ENCODE results near the gene HOXA10. TPM values are rescaled to one million over a fixed set of nuclear protein-coding genes. Genes with fewer than 3 reads are reported as not detected.

Gene HOXA10
- total RNA-seq, 1 experiment from 2014 or later, result not detected

DNA sequence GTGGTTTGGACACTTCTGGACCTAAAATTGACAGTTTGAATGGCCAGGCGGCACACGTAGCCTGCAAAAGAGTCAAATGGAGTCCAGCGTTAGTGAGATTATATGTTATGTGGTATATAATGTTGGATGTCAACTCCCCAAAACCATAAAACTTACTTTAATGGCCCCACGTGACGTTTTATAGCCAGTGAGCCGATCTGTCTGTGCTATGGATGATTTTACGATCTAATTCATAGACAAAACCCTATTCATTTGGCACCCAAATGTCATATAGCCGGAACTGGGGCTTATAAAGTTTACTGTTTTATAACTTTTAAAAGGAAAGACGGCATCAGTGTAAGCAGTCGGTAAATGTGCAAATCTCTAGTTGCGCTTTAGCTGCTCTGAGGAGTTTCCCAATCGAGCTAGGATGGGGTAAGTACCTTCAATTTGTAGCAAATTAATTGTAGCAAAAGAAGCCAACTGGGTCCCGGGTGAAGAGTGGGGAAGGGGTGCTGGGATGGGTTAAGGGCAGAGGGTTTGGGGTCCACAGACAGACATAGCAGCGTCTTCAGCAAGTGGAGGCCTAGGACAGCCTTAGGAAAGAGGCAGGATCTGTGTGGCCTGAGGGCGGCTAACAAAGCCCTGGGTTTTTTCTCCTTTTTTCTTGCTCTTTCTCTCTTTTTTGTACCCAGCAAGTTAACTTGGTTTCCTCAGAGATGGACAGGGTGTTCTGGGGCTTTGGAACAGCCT lies 33.8 kb downstream of the HOXA10 start:
- no peak overlapping the region for H3K4me2 ChIP-seq
- DNase-seq, result no peak
- H3K36me3 ChIP-seq (ENCODE audit: low read depth), result no peaks in the 10 kb centered on the region
- no peaks in the 10 kb centered on the region for H3K27me3 ChIP-seq (ENCODE audit: insufficient read depth, low read depth)
- no peaks in the 10 kb centered on the region for H3K79me2 ChIP-seq (ENCODE audit: low read depth)
- TF ChIP-seq, protein P1, sequence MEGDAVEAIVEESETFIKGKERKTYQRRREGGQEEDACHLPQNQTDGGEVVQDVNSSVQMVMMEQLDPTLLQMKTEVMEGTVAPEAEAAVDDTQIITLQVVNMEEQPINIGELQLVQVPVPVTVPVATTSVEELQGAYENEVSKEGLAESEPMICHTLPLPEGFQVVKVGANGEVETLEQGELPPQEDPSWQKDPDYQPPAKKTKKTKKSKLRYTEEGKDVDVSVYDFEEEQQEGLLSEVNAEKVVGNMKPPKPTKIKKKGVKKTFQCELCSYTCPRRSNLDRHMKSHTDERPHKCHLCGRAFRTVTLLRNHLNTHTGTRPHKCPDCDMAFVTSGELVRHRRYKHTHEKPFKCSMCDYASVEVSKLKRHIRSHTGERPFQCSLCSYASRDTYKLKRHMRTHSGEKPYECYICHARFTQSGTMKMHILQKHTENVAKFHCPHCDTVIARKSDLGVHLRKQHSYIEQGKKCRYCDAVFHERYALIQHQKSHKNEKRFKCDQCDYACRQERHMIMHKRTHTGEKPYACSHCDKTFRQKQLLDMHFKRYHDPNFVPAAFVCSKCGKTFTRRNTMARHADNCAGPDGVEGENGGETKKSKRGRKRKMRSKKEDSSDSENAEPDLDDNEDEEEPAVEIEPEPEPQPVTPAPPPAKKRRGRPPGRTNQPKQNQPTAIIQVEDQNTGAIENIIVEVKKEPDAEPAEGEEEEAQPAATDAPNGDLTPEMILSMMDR (conservative IDR thresholded peaks at IDR 0.05), result no peak
- no peak for TF ChIP-seq EZH2 (IDR thresholded peaks at IDR 0.05; ENCODE audit: low read depth)
- H3K27ac ChIP-seq, result no peak overlapping the region
- no peaks in the 10 kb centered on the region for H3K9me2 ChIP-seq (ENCODE audit: insufficient read depth)
- no peak overlapping the region for H2AFZ ChIP-seq
- no peaks in the 10 kb centered on the region for H4K20me1 ChIP-seq (ENCODE audit: insufficient read depth)
- H3K9me3 ChIP-seq (ENCODE audit: insufficient read depth, low read depth), result no peaks in the 10 kb centered on the region
- peaks cover 10% of the 10 kb centered on the region for H3F3A ChIP-seq (ENCODE audit: insufficient read depth, low read depth)
- BruUV-seq (replicated peaks), result no TSS peak
- ChIA-PET POLR2A (ENCODE audit: unreplicated experiment) (no interaction called here), CTCF (no interaction called here)
- no peak overlapping the region for H3K4me3 ChIP-seq
- H3K4me1 ChIP-seq (replicated peaks; ENCODE audit: insufficient read depth), result peaks cover 21% of the 10 kb centered on the region
- intact Hi-C loops (cut with micrococcal nuclease; ENCODE audit: unreplicated experiment), result no loop called here

DNA sequence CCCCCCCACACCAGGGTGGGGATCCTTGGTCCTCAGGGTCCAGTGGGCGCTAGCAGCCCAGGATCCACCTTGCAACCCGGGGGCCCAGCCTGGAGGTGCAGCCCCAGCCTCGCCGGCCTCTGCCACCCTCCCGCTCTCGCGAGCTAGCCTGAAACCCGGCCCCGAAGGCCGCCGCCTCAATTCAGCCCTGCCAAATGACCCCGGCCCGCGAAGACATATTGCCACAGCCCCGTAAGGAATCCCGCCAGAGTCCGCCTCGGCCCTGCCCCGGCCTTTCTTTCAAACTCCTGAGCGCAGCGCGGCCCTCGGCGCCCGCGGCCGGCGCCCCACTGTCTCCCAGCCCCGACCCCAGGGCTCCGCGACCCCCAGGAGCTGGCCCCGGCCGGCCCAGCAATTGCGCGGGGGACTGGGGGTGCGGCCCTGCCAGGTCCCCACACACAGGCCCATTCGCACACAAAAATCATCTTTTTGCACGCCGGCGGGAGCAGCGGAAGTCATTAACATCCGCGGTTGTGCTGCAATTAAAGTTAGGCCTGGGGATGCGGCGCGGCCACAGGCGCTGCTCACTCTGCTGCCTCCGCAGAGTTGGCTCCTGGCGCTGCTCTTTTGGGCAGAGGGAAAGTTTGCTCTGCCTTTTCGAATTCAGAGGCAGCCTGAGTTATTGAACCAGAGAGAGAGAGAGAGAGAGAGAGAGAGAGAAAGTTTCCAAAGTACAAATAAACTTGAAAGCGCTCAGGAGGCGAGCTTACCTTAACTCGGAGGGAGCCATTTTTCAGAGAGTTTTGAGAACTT lies 34.6 kb downstream of the HOXA10 start:
- Histone ChIP-seq H3F3A (ENCODE audit: insufficient read depth, low read depth) (peaks cover 17% of the 10 kb centered on the region), H3K36me3 (ENCODE audit: low read depth) (no peaks in the 10 kb centered on the region), H3K79me2 (ENCODE audit: low read depth) (no peaks in the 10 kb centered on the region), H3K4me3 (no peak overlapping the region), H2AFZ (no peak overlapping the region), H3K9me2 (ENCODE audit: insufficient read depth) (no peaks in the 10 kb centered on the region), H4K20me1 (ENCODE audit: insufficient read depth) (no peaks in the 10 kb centered on the region), H3K9me3 (ENCODE audit: insufficient read depth, low read depth) (no peaks in the 10 kb centered on the region), H3K27ac (no peak overlapping the region), H3K4me2 (no peak overlapping the region), H3K27me3 (ENCODE audit: insufficient read depth, low read depth) (no peaks in the 10 kb centered on the region), H3K4me1 (replicated peaks; ENCODE audit: insufficient read depth) (peaks cover 29% of the 10 kb centered on the region)
- no peak for TF ChIP-seq EZH2 (IDR thresholded peaks at IDR 0.05; ENCODE audit: low read depth)
- TF ChIP-seq, protein P1 (conservative IDR thresholded peaks at IDR 0.05), result no peak
- POLR2A ChIA-PET (ENCODE audit: unreplicated experiment), result no interaction called here
- CTCF ChIA-PET, result no interaction called here
- intact Hi-C loops (cut with micrococcal nuclease; ENCODE audit: unreplicated experiment), result no loop called here
- no TSS peak for BruUV-seq (replicated peaks)
- no peak for DNase-seq

DNA sequence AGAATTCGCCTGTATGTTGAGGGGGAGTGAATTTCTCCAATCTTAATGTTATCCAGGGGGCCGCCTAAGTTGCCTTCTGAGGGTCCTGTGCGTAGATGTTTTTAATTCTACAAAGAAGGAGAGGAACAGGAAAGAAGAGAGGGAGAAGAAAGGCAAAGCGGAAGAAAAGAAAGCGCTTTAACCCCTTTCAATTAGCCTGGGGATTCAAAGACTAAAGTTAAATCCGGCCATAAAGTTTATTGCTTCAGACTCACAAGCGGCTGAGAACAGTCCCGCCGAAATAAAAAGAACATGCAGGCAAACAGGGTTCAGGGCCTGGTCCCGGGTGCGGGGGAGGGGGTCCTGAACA lies 35.2 kb downstream of the HOXA10 start:
- Histone ChIP-seq H2AFZ (no peak overlapping the region), H3K27me3 (ENCODE audit: insufficient read depth, low read depth) (no peaks in the 10 kb centered on the region), H4K20me1 (ENCODE audit: insufficient read depth) (no peaks in the 10 kb centered on the region), H3F3A (ENCODE audit: insufficient read depth, low read depth) (peaks cover 23% of the 10 kb centered on the region), H3K36me3 (ENCODE audit: low read depth) (no peaks in the 10 kb centered on the region), H3K9me2 (ENCODE audit: insufficient read depth) (no peaks in the 10 kb centered on the region), H3K4me1 (replicated peaks; ENCODE audit: insufficient read depth) (peaks cover 35% of the 10 kb centered on the region), H3K4me3 (no peak overlapping the region), H3K4me2 (no peak overlapping the region), H3K79me2 (ENCODE audit: low read depth) (no peaks in the 10 kb centered on the region), H3K27ac (no peak overlapping the region), H3K9me3 (ENCODE audit: insufficient read depth, low read depth) (no peaks in the 10 kb centered on the region)
- CTCF ChIA-PET, result no interaction called here
- intact Hi-C loops (cut with micrococcal nuclease; ENCODE audit: unreplicated experiment), result no loop called here
- no TSS peak for BruUV-seq (replicated peaks)
- no peak for DNase-seq
- POLR2A ChIA-PET (ENCODE audit: unreplicated experiment), result no interaction called here
- no peak for TF ChIP-seq EZH2 (IDR thresholded peaks at IDR 0.05; ENCODE audit: low read depth)
- TF ChIP-seq, protein P1 (conservative IDR thresholded peaks at IDR 0.05), result no peak
